BLaER1 (cell line): ENCODE results near the gene ANKRD55.

ENCODE experiments used
- H3K27ac ChIP-seq: shearing (Covaris generic); formaldehyde crosslinking; 2 replicates; pipeline ENCODE4 v1.8.1; 2022
- H3K27me3 ChIP-seq: shearing (Covaris generic); formaldehyde crosslinking; 2 replicates; pipeline ENCODE4 v1.8.1; 2022
- H3K36me3 ChIP-seq: shearing (Covaris generic); formaldehyde crosslinking; 2 replicates; pipeline ENCODE4 v1.8.1; 2022
- H3K4me1 ChIP-seq: shearing (Covaris generic); formaldehyde crosslinking; 2 replicates; pipeline ENCODE4 v1.8.1; 2022
- H3K4me2 ChIP-seq: shearing (Covaris generic); formaldehyde crosslinking; 2 replicates; pipeline ENCODE4 v1.8.1; 2022
- H3K4me3 ChIP-seq: shearing (Covaris generic); formaldehyde crosslinking; 2 replicates; pipeline ENCODE4 v1.8.1; 2022
- H3K9ac ChIP-seq: shearing (Covaris generic); formaldehyde crosslinking; 2 replicates; pipeline ENCODE4 v1.8.1; 2022
- H3K9me3 ChIP-seq: shearing (Covaris generic); formaldehyde crosslinking; 2 replicates; pipeline ENCODE4 v1.8.1; 2022
- H4K20me1 ChIP-seq: shearing (Covaris generic); formaldehyde crosslinking; 2 replicates; pipeline ENCODE4 v1.8.1; 2022
- Cebpa-rat ChIP-seq: shearing (Covaris generic); IDR thresholded peaks from 2 replicates; pipeline ENCODE4 v1.8.1; 2022

The ANKRD55 gene

DNA sequence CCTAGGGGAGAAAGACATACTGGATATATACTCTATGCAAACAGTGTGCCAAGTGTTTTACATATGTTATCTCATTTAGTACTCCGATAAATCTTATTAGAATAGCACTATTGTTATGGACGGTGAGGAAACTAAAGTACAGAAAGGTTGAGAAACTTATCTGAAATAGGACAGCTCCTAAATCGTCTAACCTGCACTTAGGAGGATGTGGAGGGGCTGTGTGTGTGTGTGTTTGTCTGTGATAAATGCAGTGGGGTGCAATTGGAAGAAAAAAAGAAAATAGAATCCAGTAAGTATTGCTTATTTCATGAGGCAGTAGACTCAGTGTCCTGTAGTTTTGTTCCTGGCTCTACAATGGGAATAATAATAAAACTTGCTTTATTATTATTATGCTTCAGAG is 131.9 kb downstream of the ANKRD55 start:
- no peak overlapping the region for H3K27ac ChIP-seq
- TF ChIP-seq Cebpa-rat, result no peak
- H3K27me3 ChIP-seq, result no peaks in the 10 kb centered on the region
- H3K9me3 ChIP-seq, result no peaks in the 10 kb centered on the region
- H3K36me3 ChIP-seq, result no peaks in the 10 kb centered on the region
- no peaks in the 10 kb centered on the region for H4K20me1 ChIP-seq
- peaks cover 8% of the 10 kb centered on the region for H3K4me1 ChIP-seq
- H3K4me2 ChIP-seq, result no peak overlapping the region
- H3K4me3 ChIP-seq, result no peak overlapping the region
- no peak overlapping the region for H3K9ac ChIP-seq

DNA sequence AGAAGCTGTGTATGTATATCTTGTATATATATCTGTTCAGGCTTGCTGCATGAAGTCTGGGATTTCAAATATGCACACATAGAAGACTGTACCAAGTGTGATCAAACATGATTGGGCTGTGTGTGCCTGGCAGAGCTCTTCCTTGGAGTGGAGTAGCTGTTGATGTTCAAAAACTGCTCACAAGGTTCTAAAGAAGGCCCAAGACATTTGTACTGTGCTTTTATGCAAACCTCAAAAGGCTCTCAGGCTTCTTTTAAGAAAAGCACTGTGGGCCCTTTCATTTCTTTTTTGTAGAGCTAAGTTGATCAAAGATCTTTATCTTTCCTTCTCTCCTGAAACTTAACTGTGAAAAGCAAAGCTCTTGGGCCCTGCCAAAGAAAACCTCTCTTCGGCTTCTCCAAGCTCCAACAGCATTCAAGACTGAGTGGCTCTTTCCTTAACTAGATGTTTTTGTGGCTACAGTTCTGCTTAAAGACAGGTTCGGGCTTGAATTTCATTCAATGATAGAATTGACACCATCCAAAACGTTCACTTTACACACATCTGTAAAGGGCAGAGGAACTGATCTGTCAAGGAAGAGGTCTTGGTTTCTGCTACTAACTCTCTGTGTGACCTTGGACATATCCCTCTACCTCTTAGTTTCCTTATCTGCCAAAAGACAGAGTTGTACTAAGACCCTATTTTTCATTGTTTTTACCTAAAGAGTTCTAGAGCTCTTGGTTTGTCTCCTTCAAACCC is 132.5 kb downstream of the ANKRD55 start:
- no peak for TF ChIP-seq Cebpa-rat
- Histone ChIP-seq H4K20me1 (no peaks in the 10 kb centered on the region), H3K4me1 (peaks cover 2% of the 10 kb centered on the region), H3K4me3 (no peak overlapping the region), H3K27ac (no peak overlapping the region), H3K4me2 (no peak overlapping the region), H3K27me3 (no peaks in the 10 kb centered on the region), H3K9ac (no peak overlapping the region), H3K9me3 (no peaks in the 10 kb centered on the region), H3K36me3 (no peaks in the 10 kb centered on the region)

DNA sequence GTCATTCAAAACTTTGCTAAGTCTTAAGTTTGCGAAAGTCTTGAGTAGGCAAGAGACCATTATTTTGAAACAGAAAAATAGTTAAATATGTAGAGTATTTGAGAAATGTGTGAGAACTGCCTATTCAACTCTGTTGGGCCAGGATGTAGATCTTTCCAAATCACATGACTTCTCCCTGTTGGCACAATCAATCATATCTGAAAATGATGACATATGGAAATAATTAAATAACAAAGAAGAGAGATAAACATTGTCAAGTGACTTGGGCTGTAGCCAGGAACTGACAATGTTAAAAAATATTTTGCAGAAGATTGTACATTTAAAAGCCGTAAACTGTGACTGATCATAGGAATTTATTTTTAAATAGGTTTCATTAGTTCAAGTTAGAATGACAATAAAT is 133.8 kb downstream of the ANKRD55 start:
- Histone ChIP-seq H3K36me3 (no peaks in the 10 kb centered on the region), H3K27ac (no peak overlapping the region), H3K27me3 (no peaks in the 10 kb centered on the region), H3K9ac (no peak overlapping the region), H3K4me1 (no peaks in the 10 kb centered on the region), H3K4me3 (no peak overlapping the region), H3K4me2 (no peak overlapping the region), H3K9me3 (no peaks in the 10 kb centered on the region), H4K20me1 (no peaks in the 10 kb centered on the region)
- no peak for TF ChIP-seq Cebpa-rat

- Histone ChIP-seq H3K4me2 (no peak overlapping the region), H3K4me3 (no peak overlapping the region), H3K9me3 (no peaks in the 10 kb centered on the region), H3K4me1 (peaks cover 4% of the 10 kb centered on the region), H3K27me3 (no peaks in the 10 kb centered on the region), H3K36me3 (no peaks in the 10 kb centered on the region), H3K27ac (no peak overlapping the region), H3K9ac (no peak overlapping the region), H4K20me1 (no peaks in the 10 kb centered on the region)
- no peak for TF ChIP-seq Cebpa-rat
These were observed 136.1 kb downstream of the ANKRD55 start for GRCh38 chr5:56097055-56097454.

DNA sequence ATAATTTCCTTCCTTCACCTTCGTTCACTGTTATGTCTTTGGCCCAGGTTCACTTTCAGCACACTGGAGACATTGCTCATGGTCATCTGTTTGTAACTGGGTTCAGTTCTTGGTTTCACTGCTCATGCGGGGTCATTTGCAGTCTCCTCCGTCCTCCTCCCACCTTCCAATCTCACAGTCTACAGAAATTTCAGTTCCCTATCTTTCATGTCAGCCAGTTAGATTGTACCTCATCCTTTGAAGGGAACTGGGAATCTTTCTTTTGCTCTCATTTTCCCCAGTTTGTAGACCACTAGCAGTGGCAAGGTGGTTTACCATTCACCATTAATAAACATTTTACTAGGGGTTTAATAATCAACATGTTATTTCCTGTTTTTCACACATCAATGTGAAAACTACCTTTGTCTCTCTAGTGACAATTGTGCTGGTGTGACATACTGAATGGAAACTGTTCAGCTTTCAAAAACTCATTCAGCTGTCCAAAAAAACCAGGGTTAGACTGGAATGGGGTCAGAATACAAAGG is 137.5 kb downstream of the ANKRD55 start:
- Histone ChIP-seq H3K9ac (no peak overlapping the region), H3K36me3 (no peaks in the 10 kb centered on the region), H3K4me2 (no peak overlapping the region), H3K4me1 (peaks cover 18% of the 10 kb centered on the region), H4K20me1 (no peaks in the 10 kb centered on the region), H3K27me3 (no peaks in the 10 kb centered on the region), H3K9me3 (no peaks in the 10 kb centered on the region), H3K4me3 (no peak overlapping the region), H3K27ac (no peak overlapping the region)
- TF ChIP-seq Cebpa-rat, result no peak

- no peak overlapping the region for H3K4me2 ChIP-seq
- TF ChIP-seq Cebpa-rat, result no peak
- no peaks in the 10 kb centered on the region for H3K36me3 ChIP-seq
- no peaks in the 10 kb centered on the region for H4K20me1 ChIP-seq
- no peak overlapping the region for H3K9ac ChIP-seq
- no peak overlapping the region for H3K27ac ChIP-seq
- no peaks in the 10 kb centered on the region for H3K9me3 ChIP-seq
- no peaks in the 10 kb centered on the region for H3K27me3 ChIP-seq
- peaks cover 24% of the 10 kb centered on the region for H3K4me1 ChIP-seq
- no peak overlapping the region for H3K4me3 ChIP-seq
These were observed 138.4 kb downstream of the ANKRD55 start for GRCh38 chr5:56094579-56095361.

- no peaks in the 10 kb centered on the region for H3K27me3 ChIP-seq
- H3K4me1 ChIP-seq, result peaks cover 29% of the 10 kb centered on the region
- H3K36me3 ChIP-seq, result no peaks in the 10 kb centered on the region
- no peaks in the 10 kb centered on the region for H3K9me3 ChIP-seq
- no peak overlapping the region for H3K27ac ChIP-seq
- no peak overlapping the region for H3K4me2 ChIP-seq
- no peak overlapping the region for H3K9ac ChIP-seq
- no peak overlapping the region for H3K4me3 ChIP-seq
- H4K20me1 ChIP-seq, result no peaks in the 10 kb centered on the region
- no peak for TF ChIP-seq Cebpa-rat
These were observed 139.2 kb downstream of the ANKRD55 start for GRCh38 chr5:56093970-56094369.

GRCh38 chr5:56092115-56092514 is 141.0 kb downstream of the ANKRD55 start:
- H3K4me3 ChIP-seq, result no peak overlapping the region
- H3K9me3 ChIP-seq, result no peaks in the 10 kb centered on the region
- no peak overlapping the region for H3K27ac ChIP-seq
- H3K4me2 ChIP-seq, result peak overlapping the region; percentile 33
- peaks cover 34% of the 10 kb centered on the region for H3K4me1 ChIP-seq
- TF ChIP-seq Cebpa-rat, result no peak
- no peak overlapping the region for H3K9ac ChIP-seq
- H3K36me3 ChIP-seq, result no peaks in the 10 kb centered on the region
- H3K27me3 ChIP-seq, result no peaks in the 10 kb centered on the region
- H4K20me1 ChIP-seq, result no peaks in the 10 kb centered on the region

GRCh38 chr5:56091664-56092063 is 141.5 kb downstream of the ANKRD55 start:
- Histone ChIP-seq H3K4me3 (no peak overlapping the region), H3K36me3 (no peaks in the 10 kb centered on the region), H3K9me3 (no peaks in the 10 kb centered on the region), H3K27ac (no peak overlapping the region), H3K4me1 (peaks cover 34% of the 10 kb centered on the region), H3K9ac (no peak overlapping the region), H4K20me1 (no peaks in the 10 kb centered on the region), H3K4me2 (peak overlapping the region; percentile 33), H3K27me3 (no peaks in the 10 kb centered on the region)
- no peak for TF ChIP-seq Cebpa-rat
